K562 (cell line): ENCODE results near the gene LST1. TPM values are rescaled to one million over a fixed set of nuclear protein-coding genes. Genes with fewer than 3 reads are reported as not detected.

Experiments used
- ARID2 ChIP-seq: fragments of 450-650 bp; IDR thresholded peaks from 2 replicates; pipeline ENCODE4 v1.6.1; 2017; ENCODE audit warnings: antibody characterized with exemption, mild to moderate bottlenecking
- HOXB6 ChIP-seq: fragments of 250-450 bp; sonication (Bioruptor Pico); IDR thresholded peaks from 2 replicates; pipeline ENCODE4 v1.5.1; 2022; ENCODE audit warnings: mild to moderate bottlenecking, borderline replicate concordance
- MCM7 ChIP-seq, 2 experiments: fragments of 450-650 bp; IDR thresholded peaks; 2 replicates each; pipeline ENCODE4 v1.6.1; 2016 to 2018
- NCOA1 ChIP-seq: fragments of 450-650 bp; IDR thresholded peaks from 2 replicates; pipeline ENCODE4 v1.6.1; 2016; ENCODE audit warnings: low read depth
- NFIX ChIP-seq: fragments of 250-450 bp; sonication (Bioruptor Pico); IDR thresholded peaks from 2 replicates; pipeline ENCODE4 v1.4.0; 2020; ENCODE audit warnings: low read depth, mild to moderate bottlenecking, moderate library complexity
- PCBP1 ChIP-seq: fragments of 200-400 bp; formaldehyde crosslinking; IDR thresholded peaks from 2 replicates; pipeline ENCODE4 v1.6.1; 2018; ENCODE audit warnings: mild to moderate bottlenecking, low read depth, low read length; ENCODE audit not compliant: poor library complexity, severe bottlenecking
- PRPF4 ChIP-seq: fragments of 200-400 bp; formaldehyde crosslinking; IDR thresholded peaks from one replicate; pipeline ENCODE4 v1.6.1; 2017; ENCODE audit warnings: low read length, low read depth, mild to moderate bottlenecking; ENCODE audit not compliant: insufficient read depth, poor library complexity, severe bottlenecking
- PTTG1 ChIP-seq: fragments of 450-650 bp; IDR thresholded peaks from 2 replicates; pipeline ENCODE4 v1.6.1; 2016; ENCODE audit warnings: low read depth, mild to moderate bottlenecking, missing genetic modification characterization, missing compliant biosample characterization
- STAG1 ChIP-seq: sonication (generic); formaldehyde crosslinking; IDR thresholded peaks from 2 replicates; pipeline ENCODE4 v1.5.0; 2020; ENCODE audit warnings: missing genetic modification reagents, borderline replicate concordance
- TAF15 ChIP-seq: fragments of 200-400 bp; formaldehyde crosslinking; IDR thresholded peaks from 2 replicates; pipeline ENCODE4 v1.6.1; 2017; ENCODE audit warnings: mild to moderate bottlenecking, low read depth, low read length, moderate library complexity
- TEAD1 ChIP-seq, 2 experiments: fragments of 450-650 bp in 1 of 2; sonication (generic) in 1 of 2; formaldehyde crosslinking; IDR thresholded peaks; 2 replicates each; pipeline versions ENCODE4 v1.4.0 to v1.8.0; 2020 to 2022; ENCODE audit warnings: mild to moderate bottlenecking in 2 of 2, missing genetic modification reagents in 1 of 2
- U2AF1 ChIP-seq: fragments of 200-400 bp; formaldehyde crosslinking; optimal IDR thresholded peaks from 2 replicates; pipeline ENCODE3; 2017; ENCODE audit warnings: mild to moderate bottlenecking, low read depth, low read length, moderate library complexity
- ZBTB43 ChIP-seq: sonication (generic); formaldehyde crosslinking; IDR thresholded peaks from 2 replicates; pipeline ENCODE4 v1.8.0; 2023; ENCODE audit warnings: mild to moderate bottlenecking, missing genetic modification reagents
- ZNF644 ChIP-seq: fragments of 200-800 bp; sonication (Bioruptor generic); IDR thresholded peaks from 2 replicates; pipeline ENCODE4 v1.6.1; 2016; ENCODE audit warnings: low read depth, missing genetic modification characterization, missing compliant biosample characterization
- polyA plus RNA-seq, 8 experiments: library from polyadenylated mRNA; depleted of rRNA in 4 of 8; stranded (reverse) in 5 of 8; unstranded in 3 of 8; fragments of >200 nt; fragmentation: Nextera tagmentation in 2 of 8; fragmentation: Illumina TruSeq in 1 of 8; extraction: Ambion mirVana in 2 of 8; extraction: Trizol in 1 of 8; gene quantifications; 2 replicates each; pipeline versions ENCODE4 v1.2.1 to v1.2.3, GENCODE V29; 2011 to 2014; ENCODE audit warnings: inconsistent platforms in 1 of 8, missing spikeins in 1 of 8
- total RNA-seq, 7 experiments: library from RNA; depleted of rRNA in 6 of 7; stranded (reverse); fragments of >200 nt in 6 of 7; fragmentation: Illumina TruSeq in 2 of 7; extraction: Trizol in 2 of 7; gene quantifications; 2 replicates each; pipeline versions ENCODE4 v1.2.1 to v1.2.3, GENCODE V29; 2011 to 2021; ENCODE audit warnings: low replicate concordance in 1 of 7
- TF ChIP-seq, protein P1 (sequence below): fragments of 450-650 bp; IDR thresholded peaks from 2 replicates; pipeline ENCODE4 v1.6.1; 2017; ENCODE audit warnings: antibody characterized with exemption, mild to moderate bottlenecking
- TF ChIP-seq, protein P2 (sequence below), 2 experiments: fragments of 450-650 bp in 1 of 2; IDR thresholded peaks; 2 replicates each; pipeline ENCODE4 v1.6.1; 2011 to 2017; ENCODE audit warnings: low read depth in 2 of 2, antibody characterized with exemption in 1 of 2, borderline replicate concordance in 1 of 2, low read length in 1 of 2, mild to moderate bottlenecking in 1 of 2, mixed read lengths in 1 of 2; ENCODE audit not compliant: control insufficient read depth in 1 of 2
- TF ChIP-seq, protein P3 (sequence below): fragments of 250-450 bp; sonication (Bioruptor Pico); IDR thresholded peaks from 2 replicates; pipeline ENCODE4 v1.8.0; 2021; ENCODE audit warnings: mild to moderate bottlenecking, moderate library complexity

Gene LST1
- total and polyA plus RNA-seq, 9 of the 15 experiments (the other 6 are each of a cell fraction or from before 2014, with no cell fraction given), result 0.82 to 7.8 (median 1.7) TPM

GRCh38 chr6:31580807-31581433 is 5.2 kb upstream of the LST1 start (continued):
- no peak for TF ChIP-seq ARID2
- TF ChIP-seq PCBP1, result peak; percentile 82
- TF ChIP-seq, protein P1, sequence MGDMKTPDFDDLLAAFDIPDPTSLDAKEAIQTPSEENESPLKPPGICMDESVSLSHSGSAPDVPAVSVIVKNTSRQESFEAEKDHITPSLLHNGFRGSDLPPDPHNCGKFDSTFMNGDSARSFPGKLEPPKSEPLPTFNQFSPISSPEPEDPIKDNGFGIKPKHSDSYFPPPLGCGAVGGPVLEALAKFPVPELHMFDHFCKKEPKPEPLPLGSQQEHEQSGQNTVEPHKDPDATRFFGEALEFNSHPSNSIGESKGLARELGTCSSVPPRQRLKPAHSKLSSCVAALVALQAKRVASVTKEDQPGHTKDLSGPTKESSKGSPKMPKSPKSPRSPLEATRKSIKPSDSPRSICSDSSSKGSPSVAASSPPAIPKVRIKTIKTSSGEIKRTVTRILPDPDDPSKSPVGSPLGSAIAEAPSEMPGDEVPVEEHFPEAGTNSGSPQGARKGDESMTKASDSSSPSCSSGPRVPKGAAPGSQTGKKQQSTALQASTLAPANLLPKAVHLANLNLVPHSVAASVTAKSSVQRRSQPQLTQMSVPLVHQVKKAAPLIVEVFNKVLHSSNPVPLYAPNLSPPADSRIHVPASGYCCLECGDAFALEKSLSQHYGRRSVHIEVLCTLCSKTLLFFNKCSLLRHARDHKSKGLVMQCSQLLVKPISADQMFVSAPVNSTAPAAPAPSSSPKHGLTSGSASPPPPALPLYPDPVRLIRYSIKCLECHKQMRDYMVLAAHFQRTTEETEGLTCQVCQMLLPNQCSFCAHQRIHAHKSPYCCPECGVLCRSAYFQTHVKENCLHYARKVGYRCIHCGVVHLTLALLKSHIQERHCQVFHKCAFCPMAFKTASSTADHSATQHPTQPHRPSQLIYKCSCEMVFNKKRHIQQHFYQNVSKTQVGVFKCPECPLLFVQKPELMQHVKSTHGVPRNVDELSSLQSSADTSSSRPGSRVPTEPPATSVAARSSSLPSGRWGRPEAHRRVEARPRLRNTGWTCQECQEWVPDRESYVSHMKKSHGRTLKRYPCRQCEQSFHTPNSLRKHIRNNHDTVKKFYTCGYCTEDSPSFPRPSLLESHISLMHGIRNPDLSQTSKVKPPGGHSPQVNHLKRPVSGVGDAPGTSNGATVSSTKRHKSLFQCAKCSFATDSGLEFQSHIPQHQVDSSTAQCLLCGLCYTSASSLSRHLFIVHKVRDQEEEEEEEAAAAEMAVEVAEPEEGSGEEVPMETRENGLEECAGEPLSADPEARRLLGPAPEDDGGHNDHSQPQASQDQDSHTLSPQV, result peak; percentile 73; the same call in 1 of the 2 replicates
- TF ChIP-seq NFIX (CRISPR knock-in tag), result no peak
- no peak for TF ChIP-seq TAF15
- TF ChIP-seq, protein P2, sequence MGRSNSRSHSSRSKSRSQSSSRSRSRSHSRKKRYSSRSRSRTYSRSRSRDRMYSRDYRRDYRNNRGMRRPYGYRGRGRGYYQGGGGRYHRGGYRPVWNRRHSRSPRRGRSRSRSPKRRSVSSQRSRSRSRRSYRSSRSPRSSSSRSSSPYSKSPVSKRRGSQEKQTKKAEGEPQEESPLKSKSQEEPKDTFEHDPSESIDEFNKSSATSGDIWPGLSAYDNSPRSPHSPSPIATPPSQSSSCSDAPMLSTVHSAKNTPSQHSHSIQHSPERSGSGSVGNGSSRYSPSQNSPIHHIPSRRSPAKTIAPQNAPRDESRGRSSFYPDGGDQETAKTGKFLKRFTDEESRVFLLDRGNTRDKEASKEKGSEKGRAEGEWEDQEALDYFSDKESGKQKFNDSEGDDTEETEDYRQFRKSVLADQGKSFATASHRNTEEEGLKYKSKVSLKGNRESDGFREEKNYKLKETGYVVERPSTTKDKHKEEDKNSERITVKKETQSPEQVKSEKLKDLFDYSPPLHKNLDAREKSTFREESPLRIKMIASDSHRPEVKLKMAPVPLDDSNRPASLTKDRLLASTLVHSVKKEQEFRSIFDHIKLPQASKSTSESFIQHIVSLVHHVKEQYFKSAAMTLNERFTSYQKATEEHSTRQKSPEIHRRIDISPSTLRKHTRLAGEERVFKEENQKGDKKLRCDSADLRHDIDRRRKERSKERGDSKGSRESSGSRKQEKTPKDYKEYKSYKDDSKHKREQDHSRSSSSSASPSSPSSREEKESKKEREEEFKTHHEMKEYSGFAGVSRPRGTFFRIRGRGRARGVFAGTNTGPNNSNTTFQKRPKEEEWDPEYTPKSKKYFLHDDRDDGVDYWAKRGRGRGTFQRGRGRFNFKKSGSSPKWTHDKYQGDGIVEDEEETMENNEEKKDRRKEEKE (IDR thresholded peaks at IDR 0.05; ENCODE audit: borderline replicate concordance in 1 of 2, control insufficient read depth in 1 of 2, low read depth in 2 of 2, low read length in 1 of 2), result 0 out of 4 replicates have a peak, but pooled peaks of 1 of the 2 experiments have one; percentile 44
- no peak for TF ChIP-seq STAG1 (CRISPR knock-in tag)
- no peak for TF ChIP-seq ZNF644 (tag)
- TF ChIP-seq TEAD1 (CRISPR knock-in tag; IDR thresholded peaks at IDR 0.05), result peak; percentile 63 to 71; a peak in 3 of 4 replicates
- TF ChIP-seq U2AF1, result no peak
- TF ChIP-seq, protein P3, sequence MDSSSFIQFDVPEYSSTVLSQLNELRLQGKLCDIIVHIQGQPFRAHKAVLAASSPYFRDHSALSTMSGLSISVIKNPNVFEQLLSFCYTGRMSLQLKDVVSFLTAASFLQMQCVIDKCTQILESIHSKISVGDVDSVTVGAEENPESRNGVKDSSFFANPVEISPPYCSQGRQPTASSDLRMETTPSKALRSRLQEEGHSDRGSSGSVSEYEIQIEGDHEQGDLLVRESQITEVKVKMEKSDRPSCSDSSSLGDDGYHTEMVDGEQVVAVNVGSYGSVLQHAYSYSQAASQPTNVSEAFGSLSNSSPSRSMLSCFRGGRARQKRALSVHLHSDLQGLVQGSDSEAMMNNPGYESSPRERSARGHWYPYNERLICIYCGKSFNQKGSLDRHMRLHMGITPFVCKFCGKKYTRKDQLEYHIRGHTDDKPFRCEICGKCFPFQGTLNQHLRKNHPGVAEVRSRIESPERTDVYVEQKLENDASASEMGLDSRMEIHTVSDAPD (CRISPR knock-in tag), result no peak
- no peak for TF ChIP-seq PRPF4
- TF ChIP-seq HOXB6, result no peak
- no peak for TF ChIP-seq MCM7 (IDR thresholded peaks at IDR 0.05)
- no peak for TF ChIP-seq NCOA1
- no peak for TF ChIP-seq ZBTB43 (CRISPR knock-in tag)
- no peak for TF ChIP-seq PTTG1 (tag)
